Adrenal gland (tissue), 5 donors: ENCODE measurements around the gene SNX20.

ENCODE experiments used
- CTCF ChIP-seq, 6 experiments: fragments of 450-650 bp in 4 of 6; fragments of 200-600 bp in 2 of 6; sonication (generic) in 1 of 6; IDR thresholded peaks; 1 replicate in 5 of 6; 2 replicates in 1 of 6; pipeline versions ENCODE4 v1.5.1 to v1.8.0; 2016 to 2021; ENCODE audit warnings: antibody characterized with exemption in 6 of 6, mild to moderate bottlenecking in 2 of 6, moderate library complexity in 1 of 6
- POLR2A ChIP-seq, 2 donors: fragments of 450-650 bp; IDR thresholded peaks; one replicate each; pipeline ENCODE4 v1.6.1; 2017; ENCODE audit warnings: antibody characterized with exemption in 2 of 2, mild to moderate bottlenecking in 2 of 2, moderate library complexity in 1 of 2
- donor health status: DM: no; HTN: no; CAD: no.

- TF ChIP-seq CTCF (IDR thresholded peaks at IDR 0.05) (no peak), POLR2A (IDR thresholded peaks at IDR 0.05) (no peak)
These were observed 4.5 kb upstream of the SNX20 start for GRCh38 chr16:50685462-50686063.
